K562 (cell line): ENCODE data around the gene CMBL. TPM values are rescaled to one million over a fixed set of nuclear protein-coding genes. Genes with fewer than 3 reads are reported as not detected.

Experiments
- E4F1 ChIP-seq: fragments of 250-450 bp; sonication (Bioruptor Pico); IDR thresholded peaks from 2 replicates; pipeline ENCODE4 v1.5.0; 2021; ENCODE audit warnings: mild to moderate bottlenecking, borderline replicate concordance
- HNRNPUL1 ChIP-seq: fragments of 200-400 bp; formaldehyde crosslinking; IDR thresholded peaks from 2 replicates; pipeline ENCODE4 v1.6.1; 2017; ENCODE audit warnings: low read length
- MLX ChIP-seq, 2 experiments: fragments of 450-650 bp in 1 of 2; sonication (generic) in 1 of 2; formaldehyde crosslinking; conservative IDR thresholded peaks; 2 replicates each; pipeline versions ENCODE4 v1.4.0 to v1.8.1; 2020 to 2022; ENCODE audit warnings: mild to moderate bottlenecking in 1 of 2, missing genetic modification reagents in 1 of 2
- POLR2AphosphoS5 ChIP-seq: IDR thresholded peaks from 2 replicates; pipeline ENCODE4 v1.6.1; 2011; ENCODE audit warnings: mild to moderate bottlenecking, low read depth, low read length, moderate library complexity; ENCODE audit not compliant: control insufficient read depth, insufficient read depth
- ZBTB40 ChIP-seq, 2 experiments: fragments of 450-650 bp in 1 of 2; sonication (generic) in 1 of 2; formaldehyde crosslinking in 1 of 2; IDR thresholded peaks; 2 replicates each; pipeline versions ENCODE4 v1.7.1 to v1.9.0; 2016 to 2022; ENCODE audit warnings: inconsistent platforms in 1 of 2, mild to moderate bottlenecking in 1 of 2, missing genetic modification reagents in 1 of 2
- ZHX1 ChIP-seq: fragments of 150-350 bp; conservative IDR thresholded peaks from 2 replicates; pipeline ENCODE4 v1.6.1; 2014; ENCODE audit warnings: low read length
- ZNF445 ChIP-seq: fragments of 250-450 bp; sonication (Bioruptor Pico); IDR thresholded peaks from 2 replicates; pipeline ENCODE4 v1.4.0; 2020; ENCODE audit warnings: low read depth, mild to moderate bottlenecking, moderate library complexity
- ZNF644 ChIP-seq: fragments of 200-800 bp; sonication (Bioruptor generic); IDR thresholded peaks from 2 replicates; pipeline ENCODE4 v1.6.1; 2016; ENCODE audit warnings: low read depth, missing genetic modification characterization, missing compliant biosample characterization
- polyA plus RNA-seq, 8 experiments: library from polyadenylated mRNA; depleted of rRNA in 4 of 8; stranded (reverse) in 5 of 8; unstranded in 3 of 8; fragments of >200 nt; fragmentation: Nextera tagmentation in 2 of 8; fragmentation: Illumina TruSeq in 1 of 8; extraction: Ambion mirVana in 2 of 8; extraction: Trizol in 1 of 8; gene quantifications; 2 replicates each; pipeline versions ENCODE4 v1.2.1 to v1.2.3, GENCODE V29; 2011 to 2014; ENCODE audit warnings: inconsistent platforms in 1 of 8, missing spikeins in 1 of 8
- total RNA-seq, 7 experiments: library from RNA; depleted of rRNA in 6 of 7; stranded (reverse); fragments of >200 nt in 6 of 7; fragmentation: Illumina TruSeq in 2 of 7; extraction: Trizol in 2 of 7; gene quantifications; 2 replicates each; pipeline versions ENCODE4 v1.2.1 to v1.2.3, GENCODE V29; 2011 to 2021; ENCODE audit warnings: low replicate concordance in 1 of 7

The CMBL gene
- total and polyA plus RNA-seq, 9 of the 15 experiments (the other 6 are each of a cell fraction or from before 2014, with no cell fraction given), result 22.6 to 192 (median 71.1) TPM

GRCh38 chr5:10311595-10312425, 4.1 kb upstream of the CMBL start (continued):
- no peak for TF ChIP-seq E4F1 (CRISPR knock-in tag)
- peak in 1 of 2 experiments; percentile 57; a peak in 1 of 4 replicates for TF ChIP-seq MLX (CRISPR knock-in tag; conservative IDR thresholded peaks at IDR 0.05)
- TF ChIP-seq POLR2AphosphoS5, result no peak
- no peak for TF ChIP-seq ZHX1
- TF ChIP-seq HNRNPUL1, result no peak
- no peak for TF ChIP-seq ZNF445
- TF ChIP-seq ZBTB40 (IDR thresholded peaks at IDR 0.05), result 0 out of 2 replicates have a peak, but pooled peaks have one; percentile 21
- no peak for TF ChIP-seq ZBTB40 (CRISPR knock-in tag; IDR thresholded peaks at IDR 0.05)
- TF ChIP-seq ZNF644 (tag), result no peak
